Rectal smooth muscle tissue (tissue), 1 donor: ENCODE measurements around the gene SIRT6.
"Not testable (repeated sequence)": the region's sequence is repeated elsewhere in the genome, so short reads cannot be mapped to it uniquely, and the experiment has no call there.

ENCODE experiments used
- H3K27ac ChIP-seq: one replicate; pipeline ENCODE4 v1.7.0; 2013; ENCODE audit warnings: low read depth, low read length, inconsistent platforms
- H3K27me3 ChIP-seq: one replicate; pipeline ENCODE4 v1.7.0; 2013; ENCODE audit warnings: low read length; ENCODE audit not compliant: control insufficient read depth, insufficient read depth
- H3K36me3 ChIP-seq: one replicate; pipeline ENCODE4 v1.7.0; 2013; ENCODE audit warnings: low read length; ENCODE audit not compliant: control insufficient read depth, insufficient read depth
- H3K4me1 ChIP-seq: one replicate; pipeline ENCODE4 v1.7.0; 2013; ENCODE audit warnings: low read length; ENCODE audit not compliant: control insufficient read depth, insufficient read depth
- H3K4me3 ChIP-seq: one replicate; pipeline ENCODE4 v1.7.0; 2013; ENCODE audit warnings: low read length
- H3K9ac ChIP-seq: one replicate; pipeline ENCODE4 v1.7.0; 2013; ENCODE audit warnings: low read length

SIRT6 gene

GRCh38 chr19:4134351-4134750 is 48.0 kb downstream of the SIRT6 start:
- no peak overlapping the region for H3K9ac ChIP-seq
- no peak overlapping the region for H3K4me3 ChIP-seq

GRCh38 chr19:4130744-4131438 is 51.5 kb downstream of the SIRT6 start:
- H3K27me3 ChIP-seq: no peaks in the 10 kb centered on the region
- no peak overlapping the region for H3K27ac ChIP-seq
- no peaks in the 10 kb centered on the region for H3K36me3 ChIP-seq
- no peak overlapping the region for H3K9ac ChIP-seq
- H3K4me1 ChIP-seq: no peaks in the 10 kb centered on the region
- H3K4me3 ChIP-seq: no peak overlapping the region

More at GRCh38 chr19:4134351-4134750, 48.0 kb downstream of the SIRT6 start:
- H3K36me3 ChIP-seq: no peaks in the 10 kb centered on the region
- no peak overlapping the region for H3K27ac ChIP-seq
- H3K4me1 ChIP-seq: no peaks in the 10 kb centered on the region
- H3K27me3 ChIP-seq: no peaks in the 10 kb centered on the region

GRCh38 chr19:4129050-4129449 is 53.3 kb downstream of the SIRT6 start:
- not testable (repeated sequence) for H3K36me3 ChIP-seq, H3K27ac ChIP-seq, H3K9ac ChIP-seq, H3K27me3 ChIP-seq, H3K4me1 ChIP-seq, H3K4me3 ChIP-seq

- not testable (repeated sequence) for H3K36me3 ChIP-seq, H3K4me3 ChIP-seq, H3K9ac ChIP-seq, H3K4me1 ChIP-seq, H3K27ac ChIP-seq, H3K27me3 ChIP-seq
These were observed 55.0 kb downstream of the SIRT6 start for GRCh38 chr19:4127322-4127721.

- H3K4me1 ChIP-seq: peaks cover 10% of the 10 kb centered on the region
- no peaks in the 10 kb centered on the region for H3K36me3 ChIP-seq
- H3K27ac ChIP-seq: no peak overlapping the region
- H3K4me3 ChIP-seq: peak overlapping the region; percentile 64
- H3K27me3 ChIP-seq: no peaks in the 10 kb centered on the region
- H3K9ac ChIP-seq: no peak overlapping the region
These were observed 57.7 kb downstream of the SIRT6 start for GRCh38 chr19:4124638-4125037.
